D721Med (cell line): ENCODE results near the gene MRPL46.

Experiments
- DNase-seq: peaks from one replicate; pipeline ENCODE4 v3.0.0; 2011; ENCODE audit warnings: low spot score; ENCODE audit not compliant: insufficient read length
- FAIRE-seq: peaks from 2 replicates; lab custom pipeline; 2011; peaks lifted over from hg19 to GRCh38; lab: Jason Lieb, UNC
- TF ChIP-seq, protein P1 (sequence below): IDR thresholded peaks from 2 replicates; pipeline ENCODE4 v1.5.1; 2012; ENCODE audit warnings: mild to moderate bottlenecking, control low read depth; ENCODE audit not compliant: insufficient read depth; ENCODE audit errors: missing control alignments

The MRPL46 gene

DNA sequence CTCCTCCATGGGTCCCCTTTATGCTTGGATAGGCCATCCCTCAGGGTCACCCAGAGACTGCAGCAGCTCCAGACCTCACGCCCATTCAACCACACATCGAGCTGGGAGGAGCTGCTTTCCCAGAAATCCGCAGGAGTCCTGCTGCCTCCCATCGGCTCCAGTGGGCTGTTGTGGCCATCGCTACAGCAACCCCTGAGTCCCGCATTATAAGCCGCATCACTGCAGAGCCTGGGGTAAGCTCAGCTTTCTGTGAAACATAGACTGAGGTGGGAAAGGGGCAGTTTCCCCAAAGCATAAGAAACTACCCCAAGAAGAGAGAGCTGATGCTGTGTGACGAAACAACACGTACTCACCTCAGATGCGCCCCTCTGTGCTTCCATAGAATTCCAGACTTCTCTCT is 35.7 kb downstream of the MRPL46 start:
- DNase-seq = no peak
- FAIRE-seq = no peak
- TF ChIP-seq, protein P1, sequence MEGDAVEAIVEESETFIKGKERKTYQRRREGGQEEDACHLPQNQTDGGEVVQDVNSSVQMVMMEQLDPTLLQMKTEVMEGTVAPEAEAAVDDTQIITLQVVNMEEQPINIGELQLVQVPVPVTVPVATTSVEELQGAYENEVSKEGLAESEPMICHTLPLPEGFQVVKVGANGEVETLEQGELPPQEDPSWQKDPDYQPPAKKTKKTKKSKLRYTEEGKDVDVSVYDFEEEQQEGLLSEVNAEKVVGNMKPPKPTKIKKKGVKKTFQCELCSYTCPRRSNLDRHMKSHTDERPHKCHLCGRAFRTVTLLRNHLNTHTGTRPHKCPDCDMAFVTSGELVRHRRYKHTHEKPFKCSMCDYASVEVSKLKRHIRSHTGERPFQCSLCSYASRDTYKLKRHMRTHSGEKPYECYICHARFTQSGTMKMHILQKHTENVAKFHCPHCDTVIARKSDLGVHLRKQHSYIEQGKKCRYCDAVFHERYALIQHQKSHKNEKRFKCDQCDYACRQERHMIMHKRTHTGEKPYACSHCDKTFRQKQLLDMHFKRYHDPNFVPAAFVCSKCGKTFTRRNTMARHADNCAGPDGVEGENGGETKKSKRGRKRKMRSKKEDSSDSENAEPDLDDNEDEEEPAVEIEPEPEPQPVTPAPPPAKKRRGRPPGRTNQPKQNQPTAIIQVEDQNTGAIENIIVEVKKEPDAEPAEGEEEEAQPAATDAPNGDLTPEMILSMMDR = no peak

DNA sequence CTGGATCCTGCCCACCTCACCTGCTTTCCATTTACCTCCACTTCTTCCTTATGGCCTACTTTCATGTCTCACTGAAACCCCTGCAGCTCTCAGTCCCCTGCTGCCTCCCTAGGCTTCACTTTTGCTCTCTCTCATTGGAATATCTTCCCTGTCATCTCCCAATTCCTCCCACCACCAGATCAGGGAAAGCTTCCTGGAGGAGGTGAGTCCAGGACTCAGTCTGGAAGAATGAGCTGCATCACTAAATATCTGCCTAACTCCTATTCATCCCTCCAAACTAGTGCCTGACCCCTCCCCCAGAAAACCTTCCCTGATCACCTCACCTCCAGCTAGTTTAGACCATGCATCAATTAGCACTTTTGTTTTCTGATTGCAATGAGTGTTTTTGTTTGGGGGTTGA is 37.1 kb downstream of the MRPL46 start:
- TF ChIP-seq, protein P1 = no peak
- DNase-seq (no peak), FAIRE-seq (no peak)

DNA sequence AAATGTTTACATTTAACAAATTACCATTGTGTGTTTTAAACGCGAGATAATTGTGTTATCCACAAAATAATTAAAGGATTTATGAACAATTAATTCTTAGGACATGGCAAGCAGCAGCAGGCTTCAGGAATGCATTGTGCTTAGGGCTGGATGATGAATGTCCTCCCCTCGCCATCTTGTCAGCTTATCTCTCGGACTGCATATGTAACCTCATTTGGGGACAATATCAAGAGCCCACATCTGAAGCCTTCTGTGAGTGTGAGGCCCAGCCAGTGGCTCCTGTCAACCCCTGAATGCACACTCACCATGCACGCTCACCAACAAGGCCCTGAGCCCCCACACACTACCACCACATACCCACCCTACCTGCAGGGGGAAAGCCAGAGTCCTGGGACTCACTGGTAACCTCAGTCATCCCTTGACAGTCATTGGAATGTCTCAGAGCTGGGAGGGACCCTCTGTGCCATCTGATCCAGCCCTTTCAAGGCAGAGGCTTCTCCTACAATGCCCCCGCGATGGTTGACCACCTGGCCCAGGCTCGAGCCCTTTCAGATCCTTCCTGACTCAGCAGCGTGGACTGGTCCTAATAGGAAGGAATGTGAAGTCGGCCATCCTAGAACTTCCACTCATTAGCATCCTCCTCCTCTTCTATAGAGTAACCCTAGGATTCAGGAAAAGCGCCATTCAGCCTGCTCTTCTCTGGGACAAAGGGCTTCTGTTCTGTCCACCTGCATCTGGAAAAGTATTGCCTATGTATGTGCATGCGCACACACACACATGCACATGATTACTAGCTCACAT is 38.2 kb downstream of the MRPL46 start:
- TF ChIP-seq, protein P1 = no peak
- no peak for DNase-seq
- no peak for FAIRE-seq

DNA sequence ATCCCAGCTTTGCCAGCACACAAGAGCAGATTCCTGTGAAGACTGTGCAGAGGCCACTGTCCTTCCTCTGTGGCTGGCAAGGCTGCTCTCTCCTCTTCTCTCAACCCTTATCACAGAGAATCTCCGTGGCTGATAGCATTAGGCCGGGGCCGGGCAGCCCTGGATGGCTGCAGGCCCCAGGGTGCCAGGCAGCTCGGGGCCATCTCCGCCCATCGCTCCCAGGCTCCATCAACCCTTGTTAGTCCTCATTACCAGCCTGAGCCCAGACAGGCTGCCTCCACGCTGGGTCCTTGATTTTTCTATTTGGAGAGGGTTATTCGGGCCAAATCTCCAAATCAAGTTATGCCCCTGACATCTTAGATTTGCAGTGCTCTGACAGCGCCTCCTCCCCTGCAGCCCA is 39.1 kb downstream of the MRPL46 start:
- FAIRE-seq (no peak), DNase-seq (no peak)
- TF ChIP-seq, protein P1 = no peak

DNA sequence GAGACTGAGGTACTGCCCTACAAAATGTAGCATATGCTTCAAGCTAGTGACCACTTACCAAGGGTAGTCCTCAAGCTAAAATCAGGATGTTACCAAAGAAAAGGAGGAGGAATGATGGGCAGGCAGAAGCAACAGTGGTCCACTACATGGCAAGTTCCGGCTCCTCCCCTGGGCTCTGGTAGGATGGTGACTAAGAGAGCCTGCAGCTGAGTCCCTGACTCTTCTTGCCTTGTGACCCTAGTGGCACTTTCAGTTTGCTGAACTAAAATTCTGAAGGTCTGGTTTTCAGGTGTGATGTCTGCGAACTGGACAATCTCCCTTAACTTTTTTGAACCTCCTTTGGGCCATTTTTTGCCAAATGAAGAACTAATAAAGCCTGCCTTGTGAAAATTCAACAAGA is 40.9 kb downstream of the MRPL46 start:
- DNase-seq = no peak
- no peak for FAIRE-seq
- TF ChIP-seq, protein P1 = no peak

DNA sequence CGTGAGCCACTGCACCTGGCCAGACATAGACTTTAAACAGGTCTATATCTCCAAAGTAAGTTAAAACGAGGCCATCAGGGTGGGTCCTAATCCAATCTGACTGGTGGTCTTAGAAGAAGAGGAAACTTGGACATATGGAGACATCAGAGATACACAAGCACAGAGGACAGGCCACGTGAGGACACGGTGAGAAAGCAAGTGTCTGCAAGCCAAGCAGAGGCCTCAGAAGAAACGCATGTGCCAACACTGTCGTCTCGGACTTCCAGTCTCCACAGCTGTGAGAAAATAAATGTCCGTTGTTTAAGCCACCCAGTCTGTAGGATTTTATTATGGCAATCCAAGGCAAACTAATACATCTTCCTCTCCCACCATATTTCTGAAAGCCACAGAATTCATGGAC is 43.9 kb downstream of the MRPL46 start:
- DNase-seq = no peak
- no peak for FAIRE-seq
- TF ChIP-seq, protein P1 = no peak

DNA sequence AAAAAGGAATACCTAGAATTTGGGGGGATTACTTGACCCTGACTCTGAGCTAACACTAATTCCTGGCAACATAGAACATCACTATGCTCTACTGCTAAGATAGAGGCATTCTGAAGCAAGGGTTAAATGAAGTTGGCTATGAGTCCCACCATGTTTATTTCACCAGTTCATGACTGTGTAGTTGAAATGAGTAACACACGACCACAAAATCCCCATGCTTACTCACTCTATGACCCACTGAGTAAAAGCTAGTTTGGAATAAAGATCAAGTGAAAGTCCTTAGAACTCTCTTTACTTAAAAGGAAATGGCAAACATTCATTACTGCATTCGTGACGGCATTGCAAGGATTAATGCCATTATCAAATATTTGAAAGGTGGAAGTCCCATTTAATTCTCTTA is 47.4 kb downstream of the MRPL46 start:
- TF ChIP-seq, protein P1 = no peak
- no peak for FAIRE-seq
- no peak for DNase-seq
